CD4-positive, alpha-beta T cell treated with Interleukin-4 for 4 hours (primary cell): ENCODE data around the gene UROC1.

ENCODE experiments used
- DNase-seq: peaks from one replicate; pipeline ENCODE4 v3.0.0-alpha.2; 2020

The UROC1 gene

GRCh38 chr3:126476166-126477060, 41.2 kb downstream of the UROC1 start:
- no peak for DNase-seq

- DNase-seq: peak; percentile 93
Observed at GRCh38 chr3:126475413-126476114, 42.0 kb downstream of the UROC1 start, which contains the start of gene ZXDC. Gene ZXDC, minus strand, starts transcription at chr3:126475891. Its CDS starts 26 bp downstream, at chr3:126475865.

- DNase-seq: peak; percentile 6
Observed at GRCh38 chr3:126474498-126475412, 42.8 kb downstream of the UROC1 start.

GRCh38 chr3:126473292-126474168, 44.0 kb downstream of the UROC1 start:
- DNase-seq: no peak

- peak; percentile 32 for DNase-seq
Observed at GRCh38 chr3:126472277-126473006, 45.1 kb downstream of the UROC1 start.

GRCh38 chr3:126469479-126469878, 48.1 kb downstream of the UROC1 start:
- no peak for DNase-seq

GRCh38 chr3:126468028-126468891, 49.3 kb downstream of the UROC1 start:
- DNase-seq: no peak

DNA sequence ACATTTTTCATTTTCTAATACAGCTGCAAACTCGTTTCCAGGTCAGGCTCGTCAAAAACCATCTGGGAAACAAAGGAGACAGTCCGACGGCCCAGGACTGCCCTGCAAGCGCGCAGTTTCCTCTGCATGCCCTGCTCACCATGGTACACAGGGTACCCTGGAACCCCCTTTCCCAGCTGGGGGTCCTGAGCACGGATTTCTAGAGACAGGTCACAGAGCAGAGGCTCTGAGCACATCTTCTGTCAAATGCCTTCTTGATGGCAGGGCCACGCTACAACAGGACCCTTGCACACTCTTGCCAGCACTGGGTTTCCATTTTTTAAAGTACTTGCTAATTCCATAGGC, 50.0 kb downstream of the UROC1 start:
- DNase-seq: no peak

DNA sequence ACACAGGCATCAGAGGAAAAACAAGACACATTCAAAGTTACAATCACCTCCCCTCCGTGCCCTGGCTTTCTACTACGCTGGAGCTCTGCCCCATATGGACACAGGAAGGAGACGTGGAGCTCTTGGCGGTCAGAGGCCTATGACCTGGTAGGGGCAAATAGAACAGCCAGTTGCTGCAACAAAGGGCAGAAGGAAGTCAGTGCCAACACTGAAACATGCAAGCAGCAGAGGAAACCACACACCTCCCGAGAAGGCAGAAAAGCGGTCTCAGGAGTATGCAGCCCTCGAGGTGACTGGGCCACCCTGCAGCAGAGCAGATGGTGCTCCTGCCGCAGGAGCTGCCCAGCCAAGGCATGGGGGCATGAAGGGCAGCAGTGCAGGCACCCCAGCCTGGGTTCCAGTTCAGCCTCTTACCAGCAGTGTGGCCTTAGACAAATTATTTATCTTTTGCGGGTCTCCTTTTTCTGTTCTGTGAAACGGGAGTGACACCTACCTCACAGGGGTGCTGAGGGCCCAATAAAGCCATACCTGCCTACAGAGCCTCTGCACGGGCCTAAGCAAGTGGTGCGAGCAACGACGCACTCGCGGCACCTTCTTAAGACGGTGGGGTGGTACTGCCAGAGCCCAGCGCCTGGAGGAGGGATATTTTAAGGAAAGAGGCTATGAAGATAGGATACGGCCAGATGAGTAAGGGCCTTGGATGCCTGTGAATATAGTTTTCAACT, 50.5 kb downstream of the UROC1 start:
- no peak for DNase-seq

DNA sequence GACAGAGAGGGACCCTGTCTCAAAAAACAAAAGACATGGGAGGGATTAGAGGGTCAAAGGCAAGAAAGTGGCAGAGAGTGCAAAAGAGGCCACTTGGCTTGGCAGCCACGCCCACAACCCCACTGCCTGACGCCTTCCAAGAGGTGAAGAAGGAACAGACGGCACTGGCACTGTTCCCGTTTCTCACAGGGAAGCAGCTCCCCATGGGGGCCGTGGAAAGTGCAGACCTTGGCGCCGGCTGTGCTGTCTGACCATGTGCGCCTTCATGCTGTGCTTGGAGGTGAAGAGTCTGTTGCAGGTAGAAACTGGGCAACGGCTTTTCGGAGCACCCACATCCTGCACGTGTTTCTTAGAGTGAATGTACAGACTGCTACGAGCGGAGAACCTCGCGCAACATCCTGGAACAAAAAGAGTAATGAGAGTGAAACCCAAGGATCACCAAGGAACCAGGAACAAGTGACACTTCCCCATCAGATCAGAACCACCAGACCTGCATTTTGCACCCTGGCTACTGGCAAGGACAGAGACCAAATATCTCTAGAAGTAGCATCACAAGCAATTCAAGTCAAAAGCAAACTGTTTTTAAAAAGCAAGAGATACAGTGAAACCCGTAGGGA, 51.5 kb downstream of the UROC1 start:
- no peak for DNase-seq

DNA sequence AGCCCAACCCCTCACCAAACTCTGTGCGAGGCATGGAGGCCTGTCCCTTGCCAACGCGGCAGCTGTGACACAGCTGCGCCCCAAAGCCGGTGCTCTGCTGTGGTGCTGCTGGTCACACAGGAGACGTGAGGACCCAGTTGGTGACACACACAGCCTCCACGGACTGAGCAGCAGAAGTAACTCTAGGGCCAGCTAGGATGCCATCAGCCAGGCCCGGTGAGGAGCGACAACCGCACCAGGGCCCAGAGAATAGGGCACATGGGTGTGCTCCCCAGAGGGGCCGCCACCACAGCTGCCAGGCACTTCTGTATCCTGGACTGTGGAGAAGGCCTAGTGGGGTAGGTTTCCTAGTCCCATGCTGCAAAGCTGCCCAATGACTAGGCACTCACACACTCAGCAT, 52.6 kb downstream of the UROC1 start:
- no peak for DNase-seq

DNA sequence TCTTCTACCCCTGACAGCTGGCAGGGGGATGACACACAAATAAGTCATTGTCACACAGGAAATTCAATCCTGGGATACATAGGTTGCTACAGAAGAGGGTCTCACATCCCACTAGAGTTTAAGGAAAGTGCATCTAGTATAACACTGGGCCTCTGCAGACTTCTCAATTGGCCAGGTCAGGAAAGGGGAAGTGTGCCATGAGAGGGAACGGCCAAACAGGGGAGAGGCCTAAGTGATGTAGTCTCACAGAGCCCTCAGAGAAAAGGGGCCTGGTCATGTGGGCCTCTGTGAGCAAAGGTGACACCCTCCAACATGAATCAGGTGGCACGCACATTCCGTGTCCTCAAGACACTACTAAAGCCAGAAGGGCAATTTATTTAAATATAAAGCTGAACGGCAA, 53.1 kb downstream of the UROC1 start:
- peak; percentile 5 for DNase-seq

DNA sequence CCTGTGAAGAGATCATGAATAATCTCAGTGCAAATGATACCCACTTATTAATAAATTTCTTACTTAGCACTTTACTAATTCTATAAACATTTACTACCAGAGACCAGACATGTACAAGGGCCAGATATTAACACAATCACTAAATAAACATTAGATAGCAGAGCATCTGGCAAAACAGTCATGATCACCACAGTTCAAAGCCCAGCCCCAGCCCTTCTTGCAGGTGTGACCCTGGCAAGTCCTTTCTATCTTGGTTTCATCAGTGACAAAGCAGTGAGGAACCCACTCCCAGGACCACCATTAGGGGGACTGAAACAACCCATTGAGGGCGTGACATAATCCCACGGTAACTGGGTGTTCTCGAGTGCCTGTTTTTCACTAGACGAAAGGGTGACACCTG, 53.5 kb downstream of the UROC1 start:
- no peak for DNase-seq

DNA sequence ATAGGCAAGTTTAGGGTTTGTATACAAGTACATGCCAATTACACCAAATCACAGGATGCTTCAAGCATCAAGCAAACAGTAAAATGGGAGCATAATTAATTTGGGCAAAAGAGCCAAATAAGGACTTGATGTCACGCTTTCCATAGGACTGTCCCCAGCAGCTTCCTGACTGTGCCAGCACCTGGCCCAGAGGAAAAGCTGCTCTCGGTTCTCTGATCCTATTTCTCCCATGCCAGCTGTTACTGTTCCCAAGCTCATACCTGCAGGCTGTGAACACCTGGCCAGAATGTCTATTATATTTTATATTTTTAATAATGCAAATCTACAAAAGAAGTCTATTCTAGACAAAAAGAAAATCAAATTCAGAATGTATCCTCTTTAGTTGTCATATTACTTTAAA, 54.1 kb downstream of the UROC1 start:
- no peak for DNase-seq

GRCh38 chr3:126461450-126462070, 56.0 kb downstream of the UROC1 start:
- DNase-seq: no peak

GRCh38 chr3:126460381-126460780, 57.2 kb downstream of the UROC1 start:
- DNase-seq: no peak

GRCh38 chr3:126459763-126460127, 57.8 kb downstream of the UROC1 start:
- DNase-seq: no peak

DNA sequence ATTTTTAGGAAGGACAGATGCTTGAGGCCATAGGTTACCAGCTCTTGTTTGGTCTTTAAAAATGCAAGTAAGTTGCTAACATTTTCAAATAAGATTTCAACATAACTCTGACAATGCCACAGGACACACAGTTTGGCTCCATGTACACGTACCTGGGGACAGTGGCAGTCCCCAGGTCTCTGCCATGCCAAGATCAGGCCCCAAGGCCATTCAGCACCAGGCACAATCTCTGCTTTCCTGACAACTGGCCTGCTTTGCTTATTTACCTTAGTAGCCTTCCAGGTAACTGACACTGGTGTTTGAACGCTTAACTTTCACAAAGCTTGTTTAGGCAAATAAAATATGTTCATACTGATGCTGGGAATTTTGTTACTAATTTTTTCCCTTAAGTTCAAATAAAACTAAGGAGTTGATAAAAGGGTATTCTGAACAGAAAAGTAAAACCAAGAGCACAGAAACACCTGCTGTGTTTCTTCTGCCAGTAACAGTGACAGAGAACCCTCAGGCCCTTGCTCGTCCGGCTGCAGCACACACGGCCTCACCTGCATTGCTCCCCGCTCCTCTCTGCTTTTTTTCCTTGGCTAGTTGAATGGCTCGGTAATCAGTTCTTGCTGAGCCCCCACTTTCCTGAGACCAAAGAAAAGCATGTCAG, 58.3 kb downstream of the UROC1 start:
- DNase-seq: no peak
